OCI-LY7 (cell line): Measurements from ENCODE around the gene OR4C12. TPM values are rescaled to one million over a fixed set of nuclear protein-coding genes. Genes with fewer than 3 reads are reported as not detected.
"Not testable (repeated sequence)": the region's sequence is repeated elsewhere in the genome, so short reads cannot be mapped to it uniquely, and the experiment has no call there.

ENCODE experiments used
- BruUV-seq: library from RNA; stranded (reverse); fragments of 400-500 nt; replicated peaks from 2 replicates; lab custom pipeline; 2021; lab: Mats Ljungman, UMichigan
- CTCF ChIA-PET: fragments of 300-600 bp; sonication (Branson Sonifier 250); formaldehyde crosslinking; loops from one replicate; lab custom pipeline; 2022; ENCODE audit warnings: antibody characterized with exemption; ENCODE audit not compliant: unreplicated experiment; lab: Charles Lee
- POLR2A ChIA-PET: fragments of 300-600 bp; sonication (Branson Sonifier 250); formaldehyde crosslinking; loops from one replicate; lab custom pipeline; 2022; ENCODE audit warnings: antibody characterized with exemption; lab: Charles Lee
- DNase-seq: peaks from one replicate; pipeline ENCODE4 v3.0.0-alpha.2; 2015; ENCODE audit warnings: low spot score
- H2AFZ ChIP-seq: fragments of 200-600 bp; sonication (generic), shearing (Covaris generic); 2 replicates; pipeline ENCODE4 v1.6.1; 2014; ENCODE audit warnings: mild to moderate bottlenecking, antibody characterized with exemption, low read length, moderate library complexity
- H3K27ac ChIP-seq: fragments of 200-600 bp; sonication (generic); 2 replicates; pipeline ENCODE4 v1.5.1; 2014; ENCODE audit warnings: mixed run types, low read depth, mild to moderate bottlenecking, moderate library complexity, low read length, inconsistent platforms; ENCODE audit not compliant: poor library complexity, severe bottlenecking
- H3K36me3 ChIP-seq: fragments of 200-600 bp; sonication (generic); 2 replicates; pipeline ENCODE4 v1.6.1; 2014; ENCODE audit warnings: mild to moderate bottlenecking, antibody characterized with exemption, low read length, moderate library complexity, mixed read lengths; ENCODE audit not compliant: insufficient read depth
- H3K4me1 ChIP-seq: fragments of 200-600 bp; sonication (generic); 2 replicates; pipeline ENCODE4 v1.5.1; 2014; ENCODE audit warnings: mild to moderate bottlenecking, low read length; ENCODE audit not compliant: insufficient read depth, poor library complexity, severe bottlenecking
- H3K4me2 ChIP-seq: fragments of 200-600 bp; sonication (generic); 2 replicates; pipeline ENCODE4 v1.6.1; 2014; ENCODE audit warnings: mild to moderate bottlenecking, low read length
- H3K4me3 ChIP-seq: fragments of 200-600 bp; sonication (generic); 2 replicates; pipeline ENCODE4 v1.5.1; 2014; ENCODE audit warnings: mild to moderate bottlenecking, low read depth, low read length; ENCODE audit not compliant: poor library complexity, severe bottlenecking
- H3K79me2 ChIP-seq: fragments of 200-600 bp; sonication (generic); 2 replicates; pipeline ENCODE4 v1.6.1; 2016; ENCODE audit warnings: low read depth, mild to moderate bottlenecking, low read length, moderate library complexity, mixed read lengths; ENCODE audit not compliant: insufficient read depth
- H3K9me2 ChIP-seq: fragments of 200-600 bp; sonication (generic); 2 replicates; pipeline ENCODE4 v1.6.1; 2016; ENCODE audit warnings: mild to moderate bottlenecking, low read length, mixed read lengths; ENCODE audit not compliant: insufficient read depth
- H3K9me3 ChIP-seq: fragments of 200-600 bp; sonication (generic); 2 replicates; pipeline ENCODE4 v1.6.1; 2014; ENCODE audit warnings: mild to moderate bottlenecking, mixed run types, low read length, mixed read lengths
- H4K20me1 ChIP-seq: fragments of 200-600 bp; sonication (generic); 2 replicates; pipeline ENCODE4 v1.6.1; 2014; ENCODE audit warnings: mild to moderate bottlenecking, antibody characterized with exemption, low read length, moderate library complexity, mixed read lengths; ENCODE audit not compliant: insufficient read depth
- CTCF ChIP-seq: fragments of 200-600 bp; sonication (generic); conservative IDR thresholded peaks from 2 replicates; pipeline ENCODE4 v1.5.1; 2014; ENCODE audit warnings: mild to moderate bottlenecking, antibody characterized with exemption, low read length, moderate library complexity, mixed read lengths
- EZH2phosphoT487 ChIP-seq: fragments of 200-600 bp; sonication (generic); IDR thresholded peaks from 2 replicates; pipeline ENCODE4 v1.6.1; 2018; ENCODE audit warnings: low read depth, borderline replicate concordance, mild to moderate bottlenecking, mixed run types, antibody characterized with exemption, low read length, moderate library complexity, mixed read lengths
- intact Hi-C: fragments of 100-400 bp; cut with micrococcal nuclease; formaldehyde crosslinking; loops from one replicate; pipeline ENCODE4 v1.10.0; 2022; ENCODE audit not compliant: unreplicated experiment
- total RNA-seq, 2 experiments: library from RNA; depleted of rRNA in 1 of 2; stranded (reverse); fragments of >200 nt in 1 of 2; shearing (Covaris generic) in 1 of 2; gene quantifications; 2 replicates each; pipeline ENCODE4 v1.2.3, GENCODE V29; 2014 to 2022

OR4C12 gene
- total RNA-seq, 2 experiments from 2014 or later, result not detected

- intact Hi-C loops, result no loop called here
- BruUV-seq, result no TSS peak
- Histone ChIP-seq H3K27ac (no peak within 1 kb of the TSS), H3K9me3 (no peaks in the 10 kb centered on the region), H3K36me3 (no peaks in the 10 kb centered on the region), H3K4me1 (no peaks in the 10 kb centered on the region), H3K9me2 (no peaks in the 10 kb centered on the region), H3K4me2 (no peak within 1 kb of the TSS), H2AFZ (no peak within 1 kb of the TSS), H4K20me1 (no peaks in the 10 kb centered on the region), H3K79me2 (no peaks in the 10 kb centered on the region), H3K4me3 (no peak within 1 kb of the TSS)
- CTCF ChIA-PET, result no interaction called here
- TF ChIP-seq EZH2phosphoT487, result no peak
- TF ChIP-seq CTCF, result no peak
- DNase-seq, result no peak
- POLR2A ChIA-PET, result no interaction called here
These were observed 30.2 kb downstream of the OR4C12 start, which contains the start of gene OR4C13 for GRCh38 chr11:49952091-49952490. Gene OR4C13 (plus strand): TSS chr11:49952391. CDS start chr11:49952423, 32 bp downstream.

- H3K4me3 ChIP-seq, intact Hi-C loops, POLR2A ChIA-PET, H3K27ac ChIP-seq, H3K4me1 ChIP-seq, H3K9me3 ChIP-seq, H3K4me2 ChIP-seq, H2AFZ ChIP-seq, CTCF ChIA-PET, H4K20me1 ChIP-seq, H3K9me2 ChIP-seq, H3K79me2 ChIP-seq, H3K36me3 ChIP-seq, BruUV-seq, DNase-seq: not testable (repeated sequence)
These were observed 33.6 kb downstream of the OR4C12 start for GRCh38 chr11:49948701-49949100.

Other genes with a start within 250 kb of the OR4C12 start
- not detected in 2 replicates for gene OR4C13, start 30.1 kb downstream of the OR4C12 start, total RNA-seq (2014; rRNA removed; shearing (Covaris generic))
- gene OR4C13, start 30.1 kb downstream of the OR4C12 start, total RNA-seq (2022), result not detected in 2 replicates
- not detected in 2 replicates for gene OR4C45, start 50.3 kb upstream of the OR4C12 start, total RNA-seq (2014; rRNA removed; shearing (Covaris generic))
- gene OR4C45, start 50.3 kb upstream of the OR4C12 start, total RNA-seq (2022), result not detected in 2 replicates